ENCODE data around the gene ZNF236. TPM values are rescaled to one million over a fixed set of nuclear protein-coding genes. Genes with fewer than 3 reads are reported as not detected.

The ZNF236 gene
- total and polyA plus RNA-seq, 2 donors (not counting 1 experiment from before 2014, with no cell fraction given) = 2.9 to 8.4 TPM

- no peaks in the 10 kb centered on the region for H3K9me3 ChIP-seq (ENCODE audit: control insufficient read depth, insufficient read depth, low read depth, low read length)
- no peak overlapping the region for H3K4me2 ChIP-seq (ENCODE audit: extremely low read depth, insufficient read depth, low read length)
- no peak overlapping the region for H3K9ac ChIP-seq (ENCODE audit: insufficient read depth, low read length)
- no peaks in the 10 kb centered on the region for H4K20me1 ChIP-seq (ENCODE audit: control insufficient read depth, extremely low read depth, insufficient read depth, low read length)
- H3K36me3 ChIP-seq (ENCODE audit: control insufficient read depth, insufficient read depth, low read length) = no peaks in the 10 kb centered on the region
- no peak overlapping the region for H2AFZ ChIP-seq (ENCODE audit: low read length)
- H3K4me1 ChIP-seq (ENCODE audit: control insufficient read depth, extremely low read depth, insufficient read depth, low read length) = no peaks in the 10 kb centered on the region
- TF ChIP-seq CTCF (conservative IDR thresholded peaks at IDR 0.05 in 1 of 2, IDR thresholded peaks at IDR 0.05 in 1 of 2; ENCODE audit: low read depth in 1 of 2, low read length in 2 of 2) (no peak), EZH2 (IDR thresholded peaks at IDR 0.05; ENCODE audit: low read length, missing control alignments) (no peak)
- no peak for DNase-seq (ENCODE audit: low read depth in 2 of 2)
- no peaks in the 10 kb centered on the region for H3K79me2 ChIP-seq (ENCODE audit: control insufficient read depth, insufficient read depth, low read length)
- peaks cover 3% of the 10 kb centered on the region for H3K27me3 ChIP-seq (ENCODE audit: control insufficient read depth, insufficient read depth, low read length)
- H3K27ac ChIP-seq (ENCODE audit: insufficient read depth, low read length) = no peak overlapping the region
- no peak overlapping the region for H3K4me3 ChIP-seq (replicated peaks in 1 of 4; ENCODE audit: control extremely low read depth in 1 of 4, insufficient read depth in 1 of 4, low read depth in 3 of 4, low read length in 4 of 4)
Measured at GRCh38 chr18:76991021-76991688, 168.8 kb downstream of the ZNF236 start.

- peaks cover 3% of the 10 kb centered on the region for H3K27me3 ChIP-seq (ENCODE audit: control insufficient read depth, insufficient read depth, low read length)
- no peak overlapping the region for H3K4me3 ChIP-seq (replicated peaks in 1 of 4; ENCODE audit: control extremely low read depth in 1 of 4, insufficient read depth in 1 of 4, low read depth in 3 of 4, low read length in 4 of 4)
- DNase-seq (ENCODE audit: low read depth in 2 of 2) = no peak
- no peak overlapping the region for H3K9ac ChIP-seq (ENCODE audit: insufficient read depth, low read length)
- no peak for TF ChIP-seq CTCF (conservative IDR thresholded peaks at IDR 0.05 in 1 of 2, IDR thresholded peaks at IDR 0.05 in 1 of 2; ENCODE audit: low read depth in 1 of 2, low read length in 2 of 2)
- no peak for TF ChIP-seq EZH2 (IDR thresholded peaks at IDR 0.05; ENCODE audit: low read length, missing control alignments)
- no peaks in the 10 kb centered on the region for H3K36me3 ChIP-seq (ENCODE audit: control insufficient read depth, insufficient read depth, low read length)
- H3K79me2 ChIP-seq (ENCODE audit: control insufficient read depth, insufficient read depth, low read length) = no peaks in the 10 kb centered on the region
- no peaks in the 10 kb centered on the region for H3K9me3 ChIP-seq (ENCODE audit: control insufficient read depth, insufficient read depth, low read depth, low read length)
- H2AFZ ChIP-seq (ENCODE audit: low read length) = no peak overlapping the region
- H4K20me1 ChIP-seq (ENCODE audit: control insufficient read depth, extremely low read depth, insufficient read depth, low read length) = no peaks in the 10 kb centered on the region
- no peaks in the 10 kb centered on the region for H3K4me1 ChIP-seq (ENCODE audit: control insufficient read depth, extremely low read depth, insufficient read depth, low read length)
- H3K4me2 ChIP-seq (ENCODE audit: extremely low read depth, insufficient read depth, low read length) = no peak overlapping the region
- H3K27ac ChIP-seq (ENCODE audit: insufficient read depth, low read length) = no peak overlapping the region
Measured at GRCh38 chr18:76992226-76993084, 170.1 kb downstream of the ZNF236 start.

GRCh38 chr18:76993085-76993382 lies 170.7 kb downstream of the ZNF236 start:
- no peak overlapping the region for H3K27ac ChIP-seq (ENCODE audit: insufficient read depth, low read length)
- no peaks in the 10 kb centered on the region for H3K4me1 ChIP-seq (ENCODE audit: control insufficient read depth, extremely low read depth, insufficient read depth, low read length)
- no peaks in the 10 kb centered on the region for H3K79me2 ChIP-seq (ENCODE audit: control insufficient read depth, insufficient read depth, low read length)
- no peaks in the 10 kb centered on the region for H3K9me3 ChIP-seq (ENCODE audit: control insufficient read depth, insufficient read depth, low read depth, low read length)
- H3K9ac ChIP-seq (ENCODE audit: insufficient read depth, low read length) = no peak overlapping the region
- no peaks in the 10 kb centered on the region for H4K20me1 ChIP-seq (ENCODE audit: control insufficient read depth, extremely low read depth, insufficient read depth, low read length)
- H2AFZ ChIP-seq (ENCODE audit: low read length) = no peak overlapping the region
- H3K4me2 ChIP-seq (ENCODE audit: extremely low read depth, insufficient read depth, low read length) = no peak overlapping the region
- H3K36me3 ChIP-seq (ENCODE audit: control insufficient read depth, insufficient read depth, low read length) = no peaks in the 10 kb centered on the region
- H3K4me3 ChIP-seq (replicated peaks in 1 of 4; ENCODE audit: control extremely low read depth in 1 of 4, insufficient read depth in 1 of 4, low read depth in 3 of 4, low read length in 4 of 4) = no peak overlapping the region
- no peak for DNase-seq (ENCODE audit: low read depth in 2 of 2)
- H3K27me3 ChIP-seq (ENCODE audit: control insufficient read depth, insufficient read depth, low read length) = peaks cover 3% of the 10 kb centered on the region
- TF ChIP-seq EZH2 (IDR thresholded peaks at IDR 0.05; ENCODE audit: low read length, missing control alignments) (no peak), CTCF (conservative IDR thresholded peaks at IDR 0.05 in 1 of 2, IDR thresholded peaks at IDR 0.05 in 1 of 2; ENCODE audit: low read depth in 1 of 2, low read length in 2 of 2) (no peak)

All from fibroblast of lung (primary cell).